Osteoblast (primary cell): ENCODE measurements around the gene SEC24B. TPM values are rescaled to one million over a fixed set of nuclear protein-coding genes. Genes with fewer than 3 reads are reported as not detected.
"Not testable (repeated sequence)": the region's sequence is repeated elsewhere in the genome, so short reads cannot be mapped to it uniquely, and the experiment has no call there.

Source experiments
- DNase-seq: peaks from one replicate; pipeline ENCODE4 v3.0.0; 2011; ENCODE audit warnings: low spot score, mixed read lengths; ENCODE audit not compliant: insufficient read length; ENCODE audit errors: missing footprints
- H2AFZ ChIP-seq: 2 replicates; pipeline ENCODE4 v1.6.0; 2011; ENCODE audit warnings: mild to moderate bottlenecking, low read length
- H3K27ac ChIP-seq: 2 replicates; pipeline ENCODE4 v1.5.1; 2011; ENCODE audit warnings: mild to moderate bottlenecking, low read depth, low read length, moderate library complexity
- H3K27me3 ChIP-seq: 2 replicates; pipeline ENCODE4 v1.6.0; 2012; ENCODE audit warnings: mild to moderate bottlenecking, control low read depth, inconsistent platforms, low read length, moderate library complexity; ENCODE audit not compliant: insufficient read depth
- H3K36me3 ChIP-seq: 2 replicates; pipeline ENCODE4 v1.5.1; 2011; ENCODE audit warnings: mild to moderate bottlenecking, low read length, control low read depth, moderate library complexity; ENCODE audit not compliant: insufficient read depth
- H3K4me1 ChIP-seq: 2 replicates; pipeline ENCODE4 v1.5.1; 2011; ENCODE audit warnings: mild to moderate bottlenecking, low read length, control low read depth, moderate library complexity; ENCODE audit not compliant: insufficient read depth
- H3K4me2 ChIP-seq: 2 replicates; pipeline ENCODE4 v1.6.0; 2011; ENCODE audit warnings: mild to moderate bottlenecking, low read length; ENCODE audit not compliant: insufficient read depth
- H3K4me3 ChIP-seq: fragments of 200-600 bp; sonication (generic); 3 replicates; pipeline ENCODE4 v1.5.1; 2012; ENCODE audit warnings: mild to moderate bottlenecking, low read length, inconsistent platforms; ENCODE audit not compliant: insufficient read depth
- H3K79me2 ChIP-seq: 2 replicates; pipeline ENCODE4 v1.6.0; 2012; ENCODE audit warnings: mild to moderate bottlenecking, low read length, control low read depth, inconsistent platforms; ENCODE audit not compliant: insufficient read depth
- H3K9me3 ChIP-seq: 2 replicates; pipeline ENCODE4 v1.5.1; 2011; ENCODE audit warnings: low read depth, low read length, control low read depth
- H4K20me1 ChIP-seq: 2 replicates; pipeline ENCODE4 v1.6.0; 2012; ENCODE audit warnings: mild to moderate bottlenecking, low read length, control low read depth; ENCODE audit not compliant: insufficient read depth
- total RNA-seq: library from RNA; depleted of rRNA; stranded (reverse); fragments of >200 nt; gene quantifications from 2 replicates; pipeline ENCODE4 v1.2.3, GENCODE V29; 2012
- TF ChIP-seq, protein P1 (sequence below): IDR thresholded peaks from 2 replicates; pipeline ENCODE4 v1.5.1; 2011; ENCODE audit warnings: mild to moderate bottlenecking, low read depth, low read length, moderate library complexity; ENCODE audit errors: extremely low read depth

SEC24B gene
- total RNA-seq, 1 donor, result 18.1 TPM

DNA sequence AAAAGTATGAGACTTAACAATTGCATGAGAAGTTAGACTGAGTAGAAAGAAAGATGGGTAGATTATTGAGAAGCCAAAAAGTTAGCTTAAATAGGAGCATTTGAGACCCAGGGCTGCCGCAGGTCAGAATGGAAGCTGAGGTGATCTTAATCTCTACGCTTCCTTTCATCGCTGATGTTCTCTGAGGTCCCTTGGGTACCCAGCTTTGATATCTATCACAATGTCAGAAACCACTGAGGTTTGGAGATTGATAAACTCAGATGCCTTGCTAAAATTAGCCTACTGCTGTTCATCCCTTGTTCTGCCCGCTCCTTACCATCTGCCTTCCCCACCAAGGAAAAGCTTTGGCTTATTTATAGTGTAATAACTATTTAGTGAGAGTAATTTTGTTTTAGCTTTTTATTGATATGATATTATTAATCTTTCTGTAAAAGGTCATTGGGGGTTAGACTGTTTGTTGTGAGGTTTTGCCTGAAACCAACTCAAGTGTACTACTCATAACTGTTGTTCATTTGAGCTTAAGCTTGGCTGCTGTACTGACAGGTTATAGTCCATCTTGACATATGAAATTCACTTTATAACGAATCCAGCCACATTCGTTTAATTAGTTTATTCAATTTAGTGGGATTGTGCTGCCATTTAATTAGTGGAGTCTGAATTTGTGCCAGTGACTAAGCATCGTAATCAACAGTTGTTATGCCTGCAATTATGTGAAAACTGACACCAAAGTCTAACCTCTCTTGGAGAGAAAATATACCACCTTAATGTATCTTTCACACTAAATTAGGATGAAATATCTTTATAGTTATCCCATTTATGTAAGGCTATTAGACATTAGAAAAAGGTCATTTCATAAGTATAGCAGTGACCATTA is 141.6 kb downstream of the SEC24B start:
- H2AFZ ChIP-seq, result no peak overlapping the region
- no peaks in the 10 kb centered on the region for H3K36me3 ChIP-seq
- no peak for DNase-seq
- TF ChIP-seq, protein P1, sequence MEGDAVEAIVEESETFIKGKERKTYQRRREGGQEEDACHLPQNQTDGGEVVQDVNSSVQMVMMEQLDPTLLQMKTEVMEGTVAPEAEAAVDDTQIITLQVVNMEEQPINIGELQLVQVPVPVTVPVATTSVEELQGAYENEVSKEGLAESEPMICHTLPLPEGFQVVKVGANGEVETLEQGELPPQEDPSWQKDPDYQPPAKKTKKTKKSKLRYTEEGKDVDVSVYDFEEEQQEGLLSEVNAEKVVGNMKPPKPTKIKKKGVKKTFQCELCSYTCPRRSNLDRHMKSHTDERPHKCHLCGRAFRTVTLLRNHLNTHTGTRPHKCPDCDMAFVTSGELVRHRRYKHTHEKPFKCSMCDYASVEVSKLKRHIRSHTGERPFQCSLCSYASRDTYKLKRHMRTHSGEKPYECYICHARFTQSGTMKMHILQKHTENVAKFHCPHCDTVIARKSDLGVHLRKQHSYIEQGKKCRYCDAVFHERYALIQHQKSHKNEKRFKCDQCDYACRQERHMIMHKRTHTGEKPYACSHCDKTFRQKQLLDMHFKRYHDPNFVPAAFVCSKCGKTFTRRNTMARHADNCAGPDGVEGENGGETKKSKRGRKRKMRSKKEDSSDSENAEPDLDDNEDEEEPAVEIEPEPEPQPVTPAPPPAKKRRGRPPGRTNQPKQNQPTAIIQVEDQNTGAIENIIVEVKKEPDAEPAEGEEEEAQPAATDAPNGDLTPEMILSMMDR, result no peak
- no peaks in the 10 kb centered on the region for H3K4me1 ChIP-seq
- no peak overlapping the region for H3K27ac ChIP-seq
- H3K9me3 ChIP-seq, result no peaks in the 10 kb centered on the region
- peaks cover 2% of the 10 kb centered on the region for H3K79me2 ChIP-seq
- H4K20me1 ChIP-seq, result peaks cover 2% of the 10 kb centered on the region
- H3K4me2 ChIP-seq, result no peak overlapping the region
- no peaks in the 10 kb centered on the region for H3K27me3 ChIP-seq
- H3K4me3 ChIP-seq, result no peak overlapping the region

DNA sequence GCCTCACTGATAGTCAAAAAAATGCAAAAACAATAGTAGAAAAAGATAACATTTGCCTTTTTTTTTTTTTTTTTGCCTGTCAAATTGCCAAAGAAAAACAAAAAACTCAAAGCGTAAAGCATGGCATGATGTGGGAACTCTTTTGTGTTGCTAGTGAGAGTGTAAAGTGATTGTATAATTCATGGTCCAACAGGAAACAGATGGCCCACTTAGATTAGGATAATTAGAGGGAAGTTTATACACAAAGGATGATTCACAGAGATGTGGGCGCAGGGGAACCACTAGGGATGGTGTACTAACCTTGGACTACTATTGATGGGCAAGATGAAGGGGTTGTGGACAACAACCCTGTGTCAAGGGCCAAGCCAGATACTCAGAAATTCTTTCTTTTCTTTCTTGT is 142.8 kb downstream of the SEC24B start:
- Histone ChIP-seq H3K4me1 (no peaks in the 10 kb centered on the region), H3K27me3 (no peaks in the 10 kb centered on the region), H3K27ac (no peak overlapping the region), H3K4me3 (no peak overlapping the region), H3K9me3 (no peaks in the 10 kb centered on the region), H2AFZ (no peak overlapping the region), H3K79me2 (no peaks in the 10 kb centered on the region), H3K4me2 (no peak overlapping the region), H3K36me3 (no peaks in the 10 kb centered on the region), H4K20me1 (peaks cover 2% of the 10 kb centered on the region)
- DNase-seq, result no peak
- TF ChIP-seq, protein P1, result no peak

DNA sequence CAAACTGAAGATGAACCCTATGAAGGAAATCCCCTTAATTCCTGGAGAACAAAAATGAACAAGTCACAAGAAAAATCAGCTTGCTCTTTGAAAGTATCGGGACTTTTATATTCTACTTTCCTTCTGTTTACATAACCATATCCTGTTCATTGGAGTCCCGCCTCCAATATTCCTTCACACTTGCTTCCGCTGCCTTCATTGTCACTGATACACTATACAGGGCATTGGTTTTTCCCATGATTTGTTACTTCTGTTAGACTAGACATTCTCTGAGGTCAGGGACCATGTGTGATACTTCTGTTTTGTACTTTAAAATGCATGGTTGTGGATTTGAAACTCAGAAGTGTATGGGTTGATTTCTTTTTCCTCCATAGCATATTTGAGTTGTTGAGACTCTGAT is 145.2 kb downstream of the SEC24B start:
- no peaks in the 10 kb centered on the region for H3K36me3 ChIP-seq
- no peaks in the 10 kb centered on the region for H3K4me1 ChIP-seq
- H2AFZ ChIP-seq, result no peak overlapping the region
- no peak overlapping the region for H3K27ac ChIP-seq
- TF ChIP-seq, protein P1, result no peak
- DNase-seq, result no peak
- no peaks in the 10 kb centered on the region for H3K79me2 ChIP-seq
- no peaks in the 10 kb centered on the region for H3K9me3 ChIP-seq
- no peak overlapping the region for H3K4me2 ChIP-seq
- H4K20me1 ChIP-seq, result peaks cover 2% of the 10 kb centered on the region
- no peak overlapping the region for H3K4me3 ChIP-seq
- H3K27me3 ChIP-seq, result no peaks in the 10 kb centered on the region

DNA sequence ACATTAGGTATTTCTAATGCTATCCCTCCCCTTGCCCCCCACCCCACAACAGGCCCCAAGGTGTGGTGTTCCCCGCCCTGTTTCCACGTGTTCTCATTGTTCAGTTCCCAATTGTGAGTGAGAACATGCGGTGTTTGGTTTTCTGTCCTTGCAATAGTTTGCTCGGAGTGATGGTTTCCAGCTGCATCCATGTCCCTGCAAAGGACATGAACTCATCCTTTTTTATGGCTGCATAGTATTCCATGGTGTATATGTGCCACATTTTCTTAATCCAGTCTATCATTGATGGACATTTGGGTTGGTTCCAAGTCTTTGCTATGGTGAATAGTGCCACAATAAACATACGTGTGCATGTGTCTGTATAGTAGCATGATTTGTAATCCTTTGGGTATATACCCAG is 146.4 kb downstream of the SEC24B start:
- H3K4me1 ChIP-seq, H3K4me2 ChIP-seq, H3K4me3 ChIP-seq, H3K9me3 ChIP-seq, H3K36me3 ChIP-seq, H3K79me2 ChIP-seq, H4K20me1 ChIP-seq, H3K27me3 ChIP-seq, H3K27ac ChIP-seq, H2AFZ ChIP-seq, DNase-seq: not testable (repeated sequence)
